LNCAP (cell line): ENCODE results near the gene POU6F2.

Source experiments
- TF ChIP-seq, protein P1 (sequence below): fragments of 450-650 bp; IDR thresholded peaks from 2 replicates; pipeline ENCODE4 v1.5.1; 2017; ENCODE audit warnings: mild to moderate bottlenecking

POU6F2 gene

DNA sequence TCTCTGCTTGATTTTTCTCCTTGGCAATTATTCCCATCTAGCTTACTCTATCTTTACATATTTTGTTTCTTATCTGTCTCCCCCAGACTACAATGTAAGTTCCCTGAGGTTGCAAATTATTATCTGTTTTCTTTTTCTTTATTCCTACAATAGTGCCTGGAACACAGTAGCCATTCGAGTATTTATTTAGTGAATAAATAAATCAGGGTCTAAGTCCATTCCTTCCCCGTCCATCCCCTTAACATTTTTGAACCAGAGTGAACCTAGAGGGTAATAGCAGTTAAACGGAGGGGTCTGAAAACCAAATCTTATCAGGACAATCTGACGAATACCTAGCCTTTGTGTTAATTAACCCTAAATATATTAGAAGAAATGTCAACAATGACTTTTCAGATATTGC, 335.7 kb downstream of the POU6F2 start:
- TF ChIP-seq, protein P1, sequence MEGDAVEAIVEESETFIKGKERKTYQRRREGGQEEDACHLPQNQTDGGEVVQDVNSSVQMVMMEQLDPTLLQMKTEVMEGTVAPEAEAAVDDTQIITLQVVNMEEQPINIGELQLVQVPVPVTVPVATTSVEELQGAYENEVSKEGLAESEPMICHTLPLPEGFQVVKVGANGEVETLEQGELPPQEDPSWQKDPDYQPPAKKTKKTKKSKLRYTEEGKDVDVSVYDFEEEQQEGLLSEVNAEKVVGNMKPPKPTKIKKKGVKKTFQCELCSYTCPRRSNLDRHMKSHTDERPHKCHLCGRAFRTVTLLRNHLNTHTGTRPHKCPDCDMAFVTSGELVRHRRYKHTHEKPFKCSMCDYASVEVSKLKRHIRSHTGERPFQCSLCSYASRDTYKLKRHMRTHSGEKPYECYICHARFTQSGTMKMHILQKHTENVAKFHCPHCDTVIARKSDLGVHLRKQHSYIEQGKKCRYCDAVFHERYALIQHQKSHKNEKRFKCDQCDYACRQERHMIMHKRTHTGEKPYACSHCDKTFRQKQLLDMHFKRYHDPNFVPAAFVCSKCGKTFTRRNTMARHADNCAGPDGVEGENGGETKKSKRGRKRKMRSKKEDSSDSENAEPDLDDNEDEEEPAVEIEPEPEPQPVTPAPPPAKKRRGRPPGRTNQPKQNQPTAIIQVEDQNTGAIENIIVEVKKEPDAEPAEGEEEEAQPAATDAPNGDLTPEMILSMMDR = no peak

DNA sequence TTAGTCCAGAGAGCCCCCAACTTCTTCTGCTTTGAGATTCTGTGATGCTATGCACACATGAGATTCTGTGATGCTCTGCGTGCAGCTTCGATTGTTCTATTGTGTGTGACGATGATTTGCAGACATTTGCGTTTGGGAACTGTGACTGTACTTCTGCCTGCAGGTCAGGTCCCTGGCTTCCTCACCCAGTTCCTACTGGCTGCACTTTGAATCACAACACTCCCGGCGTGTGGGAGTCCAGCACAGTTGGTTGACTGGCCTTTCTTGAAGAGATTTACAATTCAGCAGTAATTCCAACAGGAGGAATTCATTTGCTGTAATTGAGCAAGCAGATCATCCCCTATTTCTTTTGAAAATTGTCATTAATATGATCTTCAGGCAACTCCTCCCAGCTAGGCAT, 336.3 kb downstream of the POU6F2 start:
- TF ChIP-seq, protein P1 = no peak

DNA sequence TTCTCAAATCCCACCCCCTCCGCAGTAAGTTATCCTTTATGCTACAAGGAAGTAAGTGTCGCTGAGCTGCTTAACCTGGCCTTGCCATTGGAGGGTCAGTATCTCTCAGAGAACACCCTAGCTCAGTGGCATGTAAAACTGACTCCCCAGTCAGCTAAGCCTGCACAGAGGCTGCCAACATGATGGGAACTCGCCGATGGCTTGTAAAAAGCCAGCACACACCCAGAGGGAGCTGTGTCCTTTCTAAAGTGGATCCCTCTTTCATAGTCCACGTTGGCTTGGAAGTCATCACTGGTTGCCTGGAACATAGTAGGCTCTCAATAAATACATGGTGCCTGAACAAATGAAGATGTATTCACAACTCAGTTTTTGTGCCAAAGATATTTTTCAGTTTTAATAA, 339.4 kb downstream of the POU6F2 start:
- TF ChIP-seq, protein P1 = no peak

DNA sequence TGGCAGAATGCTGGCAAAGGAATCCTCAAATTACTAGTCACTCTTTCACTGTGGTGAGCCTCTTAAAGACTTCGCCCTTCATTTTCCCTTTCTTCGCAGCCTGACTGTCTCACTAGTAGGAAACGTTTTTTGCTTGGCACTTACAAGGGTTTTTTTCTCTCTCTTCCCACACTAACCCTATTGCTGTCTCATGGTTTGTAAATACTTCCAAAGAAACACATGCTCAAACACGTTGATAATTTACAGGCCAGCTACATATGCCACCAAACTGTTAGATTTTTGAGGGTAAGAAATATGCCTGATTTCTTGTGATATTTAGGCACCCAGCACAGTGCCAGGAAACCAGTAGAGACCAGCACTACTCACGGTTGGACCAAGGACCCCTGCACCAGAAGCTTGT, 340.2 kb downstream of the POU6F2 start:
- TF ChIP-seq, protein P1 = no peak

DNA sequence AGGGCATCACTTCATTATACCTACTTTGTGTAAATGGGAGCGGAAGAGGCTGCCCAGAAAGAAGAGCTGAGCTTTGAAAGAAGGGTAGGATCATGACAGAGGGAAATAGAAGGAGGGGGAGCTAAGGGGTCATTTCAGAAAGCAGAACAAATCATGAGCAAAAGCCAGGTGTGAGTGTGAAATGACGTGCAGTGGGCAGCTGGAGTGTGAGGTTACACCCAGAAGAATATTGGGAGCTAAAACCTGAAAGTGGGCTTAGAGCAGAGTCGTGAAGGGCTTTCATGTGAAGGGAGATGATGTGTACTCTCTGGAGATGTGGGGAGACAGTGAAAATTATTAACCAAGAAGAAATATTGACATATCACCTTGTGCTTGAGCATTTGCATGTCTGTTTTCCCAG, 343.5 kb downstream of the POU6F2 start:
- TF ChIP-seq, protein P1 = no peak

DNA sequence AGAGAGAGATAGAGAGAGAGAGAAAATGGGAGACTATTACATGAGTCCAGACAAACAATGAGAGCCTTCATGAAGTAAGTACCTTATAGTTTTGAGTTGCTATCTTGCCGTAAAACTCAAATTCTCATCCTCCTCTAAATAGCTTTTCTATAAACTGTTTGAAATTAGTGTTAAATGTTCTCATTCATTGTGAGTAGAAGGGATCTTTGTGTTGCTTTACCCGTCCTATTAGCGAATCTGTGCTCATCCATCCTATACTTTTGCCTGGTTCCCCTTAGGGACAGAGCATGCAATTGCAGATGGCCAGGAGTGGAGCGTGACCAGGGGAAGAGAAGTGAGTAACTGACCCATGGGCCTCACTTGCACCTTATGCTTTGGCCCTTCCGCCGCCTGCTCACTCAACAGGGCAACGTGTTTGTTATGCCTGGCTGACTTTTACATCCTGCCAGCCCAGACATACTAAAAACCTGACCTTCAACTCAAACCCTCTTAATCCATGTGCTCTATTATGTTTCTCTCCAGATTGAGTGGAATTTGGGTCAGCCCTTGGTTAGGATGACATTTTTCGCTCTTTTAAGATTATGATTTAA, 344.3 kb downstream of the POU6F2 start:
- TF ChIP-seq, protein P1 = no peak

DNA sequence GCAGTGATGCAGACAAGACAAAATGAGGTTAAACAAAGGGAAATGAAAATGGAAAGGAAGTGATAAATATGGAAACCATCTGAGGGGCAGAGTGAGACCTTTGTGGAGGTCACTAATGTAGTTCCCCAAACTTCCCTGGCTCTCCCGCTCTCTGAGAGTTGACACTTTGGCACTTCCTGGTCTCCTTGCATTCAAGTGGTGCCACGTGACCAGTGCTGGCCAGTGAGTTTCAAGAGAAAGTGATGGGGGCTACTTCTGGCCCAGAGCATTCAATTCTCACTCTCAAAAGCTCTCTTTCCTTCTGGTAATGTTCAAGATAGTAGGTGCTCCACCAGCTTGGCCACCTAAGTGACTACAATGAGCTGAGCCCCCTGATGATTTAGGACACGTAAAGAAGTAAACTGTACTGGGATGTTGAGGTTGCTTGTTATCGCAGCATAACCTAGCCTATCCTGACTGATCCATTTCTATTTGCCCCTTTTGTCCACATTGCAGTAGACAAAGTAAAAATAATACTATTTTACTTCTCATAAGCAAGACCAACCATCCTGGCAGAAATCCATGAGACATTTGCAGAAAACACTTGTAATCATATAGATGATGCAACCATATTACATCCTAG, 346.5 kb downstream of the POU6F2 start:
- TF ChIP-seq, protein P1 = no peak
